HG02981 (cell line): Measurements from ENCODE around the gene TNPO3.
A peak's percentile ranks its signal among the peaks of the same experiment; 100 is the strongest.

Source experiments
- ATAC-seq: cut with Tn5 transposase; IDR thresholded peaks from one replicate; pipeline ENCODE4 v1.9.1; 2021; ENCODE audit warnings: mild to moderate bottlenecking, moderate library complexity; ENCODE audit not compliant: unreplicated experiment

The TNPO3 gene

GRCh38 chr7:128911423-128912031 lies 143.4 kb downstream of the TNPO3 start:
- no peak for ATAC-seq

DNA sequence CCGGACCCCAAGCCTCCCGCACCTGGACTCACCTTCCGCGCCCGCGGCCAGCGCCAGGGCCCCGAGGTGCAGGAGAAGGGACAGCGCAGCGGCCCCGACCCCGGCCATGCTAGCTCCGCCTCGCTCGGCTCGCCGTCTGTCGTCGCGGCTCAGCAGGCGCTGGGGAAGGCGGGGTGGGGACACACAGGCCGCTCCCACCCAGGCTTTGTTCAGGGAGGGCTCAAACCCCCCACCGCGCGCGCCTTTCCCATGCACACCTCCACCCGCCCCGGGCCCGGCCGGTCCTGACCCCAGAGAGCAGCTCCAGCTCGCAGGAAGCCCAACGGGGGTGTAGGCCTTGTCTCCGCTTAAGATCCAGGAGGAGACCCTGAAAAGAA lies 144.4 kb downstream of the TNPO3 start, which contains the start of gene KCP:
Gene KCP, minus strand, starts transcription at position 141 of the 377 bp plus-strand sequence. Its CDS starts 33 bp downstream, at position 108.
- no peak for ATAC-seq

DNA sequence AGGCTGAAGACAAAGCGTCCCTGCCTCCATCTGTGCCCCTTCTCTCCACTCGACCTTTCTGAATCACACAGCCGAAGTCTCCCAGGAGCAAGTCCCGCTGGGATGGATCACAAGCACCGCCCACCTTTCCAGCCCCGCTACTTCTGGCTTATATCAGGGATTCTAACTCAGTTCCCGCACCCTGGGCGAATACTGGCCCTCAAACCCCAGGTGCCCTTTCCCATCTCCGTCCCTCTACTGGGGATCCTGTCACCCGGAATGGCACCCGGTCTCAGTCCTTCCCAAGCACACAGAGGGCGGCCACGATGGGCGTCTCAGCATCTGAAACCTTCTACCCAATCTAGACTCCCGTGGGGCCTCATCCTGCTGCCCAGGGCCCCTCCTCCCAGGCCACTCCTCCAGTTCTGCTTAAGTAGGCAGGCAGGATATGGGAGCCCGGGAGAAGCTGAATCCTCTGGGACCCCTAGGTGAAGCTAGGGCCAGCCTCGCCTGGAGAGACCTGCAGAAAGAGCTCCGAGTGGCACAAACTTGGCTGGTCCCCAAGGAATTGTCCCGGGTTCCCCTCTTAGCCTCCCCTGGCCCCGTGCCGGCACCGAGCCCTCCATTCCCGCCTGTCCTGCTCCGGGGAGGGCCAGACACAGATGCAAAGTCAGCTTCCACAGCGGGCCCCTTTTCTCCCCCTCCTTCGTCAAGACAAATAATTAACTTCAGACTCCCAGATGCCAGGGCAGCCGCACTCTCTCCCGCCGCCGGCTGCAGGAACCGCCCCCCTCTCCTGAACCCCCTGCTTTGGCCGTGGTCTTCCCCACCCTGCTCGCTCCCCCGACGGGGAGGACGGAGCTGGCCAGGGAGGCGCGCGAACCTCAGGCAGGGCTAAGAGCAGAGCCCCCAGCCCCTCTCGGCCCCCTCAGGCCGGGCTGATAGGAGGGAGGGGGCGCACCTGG lies 145.0 kb downstream of the TNPO3 start:
- no peak for ATAC-seq

- ATAC-seq = no peak
Measured at GRCh38 chr7:128908750-128909624, 145.9 kb downstream of the TNPO3 start.

- no peak for ATAC-seq
Measured at GRCh38 chr7:128906766-128907559, 147.9 kb downstream of the TNPO3 start.

- no peak for ATAC-seq
Measured at GRCh38 chr7:128906001-128906765, 148.7 kb downstream of the TNPO3 start.

- peak; percentile 57 for ATAC-seq
Measured at GRCh38 chr7:128904381-128905197, 150.3 kb downstream of the TNPO3 start.
